Measurements from ENCODE around the gene MAP2K7. TPM values are rescaled to one million over a fixed set of nuclear protein-coding genes. Genes with fewer than 3 reads are reported as not detected.
"Not testable (repeated sequence)": the region's sequence is repeated elsewhere in the genome, so short reads cannot be mapped to it uniquely, and the experiment has no call there.

MAP2K7 gene
- total RNA-seq, 1 donor from 2014 or later, result 20.8 TPM

- no peak for ATAC-seq
- DNase-seq (ENCODE audit: low spot score), result no peak
Measured at GRCh38 chr19:7883105-7883504, 20.6 kb upstream of the MAP2K7 start.

- ATAC-seq (no peak), DNase-seq (ENCODE audit: low spot score) (no peak)
Measured at GRCh38 chr19:7883796-7884570, 19.7 kb upstream of the MAP2K7 start.

GRCh38 chr19:7885818-7886217, 17.9 kb upstream of the MAP2K7 start:
- DNase-seq (ENCODE audit: low spot score) (no peak), ATAC-seq (no peak)

- DNase-seq (ENCODE audit: low spot score), result no peak
- ATAC-seq, result no peak
Measured at GRCh38 chr19:7887408-7888144, 16.1 kb upstream of the MAP2K7 start.

- ATAC-seq (peak; percentile 94), DNase-seq (ENCODE audit: low spot score) (peak; percentile 55)
Measured at GRCh38 chr19:7888145-7888825, 15.4 kb upstream of the MAP2K7 start, which contains the start of gene LRRC8E. TSS of gene LRRC8E (plus strand) at chr19:7888510. CDS start at chr19:7895604, 7,094 bp downstream.

- DNase-seq (ENCODE audit: low spot score) (no peak), ATAC-seq (peak; percentile 15)
Measured at GRCh38 chr19:7888826-7889217, 14.9 kb upstream of the MAP2K7 start.

- not testable (repeated sequence) for ATAC-seq; DNase-seq (ENCODE audit: low spot score)
Measured at GRCh38 chr19:7893362-7894101, 10.1 kb upstream of the MAP2K7 start.

GRCh38 chr19:7894612-7895309, 8.9 kb upstream of the MAP2K7 start:
- no peak for ATAC-seq
- DNase-seq (ENCODE audit: low spot score), result no peak

- DNase-seq (ENCODE audit: low spot score), result no peak
Measured at GRCh38 chr19:7895565-7895964, 8.1 kb upstream of the MAP2K7 start.

GRCh38 chr19:7897292-7897691, 6.4 kb upstream of the MAP2K7 start:
- ATAC-seq (peak; percentile 87), DNase-seq (ENCODE audit: low spot score) (peak; percentile 81)

More at GRCh38 chr19:7895565-7895964, 8.1 kb upstream of the MAP2K7 start:
- ATAC-seq, result no peak

- ATAC-seq, result no peak
- no peak for DNase-seq (ENCODE audit: low spot score)
Measured at GRCh38 chr19:7898967-7899366, 4.7 kb upstream of the MAP2K7 start.

GRCh38 chr19:7899751-7900378, 3.8 kb upstream of the MAP2K7 start:
- ATAC-seq (no peak), DNase-seq (ENCODE audit: low spot score) (peak; percentile 46)

- DNase-seq (ENCODE audit: low spot score), result peak; percentile 45
- ATAC-seq, result no peak
Measured at GRCh38 chr19:7900401-7900870, 3.2 kb upstream of the MAP2K7 start.

GRCh38 chr19:7900931-7901330, 2.7 kb upstream of the MAP2K7 start:
- DNase-seq (ENCODE audit: low spot score) (no peak), ATAC-seq (no peak)

- no peak for DNase-seq (ENCODE audit: low spot score)
- ATAC-seq, result no peak
Measured at GRCh38 chr19:7901337-7901736, 2.3 kb upstream of the MAP2K7 start.

- DNase-seq (ENCODE audit: low spot score) (peak; percentile 67), ATAC-seq (peak; percentile 48)
Measured at GRCh38 chr19:7902796-7903243, 857 bp upstream of the MAP2K7 start.

GRCh38 chr19:7904074-7905020, 670 bp downstream of the MAP2K7 start:
- DNase-seq (ENCODE audit: low spot score) (no peak), ATAC-seq (peak; percentile 67)

GRCh38 chr19:7905268-7905667, 1.6 kb downstream of the MAP2K7 start:
- no peak for ATAC-seq
- DNase-seq (ENCODE audit: low spot score), result peak; percentile 46
